Small intestine (tissue), 7 donors: ENCODE results near the gene TYMP. TPM values are rescaled to one million over a fixed set of nuclear protein-coding genes. Genes with fewer than 3 reads are reported as not detected.
"Not testable (repeated sequence)": the region's sequence is repeated elsewhere in the genome, so short reads cannot be mapped to it uniquely, and the experiment has no call there.

Source experiments
- DNase-seq, 2 donors: peaks; one replicate each; pipeline versions ENCODE4 v3.0.0 to v3.0.0-alpha.2; 2013
- FAIRE-seq: peaks from 2 replicates; lab custom pipeline; 2012; peaks lifted over from hg19 to GRCh38; lab: Jason Lieb, UNC
- H3K27ac ChIP-seq, 3 donors: one replicate each; pipeline ENCODE4 v1.5.1; 2013; ENCODE audit warnings: low read length in 2 of 3, mild to moderate bottlenecking in 2 of 3, control low read depth in 1 of 3, inconsistent platforms in 1 of 3, low read depth in 1 of 3, moderate library complexity in 1 of 3
- H3K27me3 ChIP-seq, 3 donors: one replicate each; pipeline ENCODE4 v1.6.1; 2013; ENCODE audit warnings: low read length in 3 of 3, inconsistent platforms in 1 of 3; ENCODE audit not compliant: control insufficient read depth in 3 of 3, insufficient read depth in 3 of 3
- H3K36me3 ChIP-seq, 3 donors: one replicate each; pipeline ENCODE4 v1.6.1; 2013; ENCODE audit warnings: low read length in 3 of 3, inconsistent platforms in 1 of 3, low read depth in 1 of 3, mild to moderate bottlenecking in 1 of 3, moderate library complexity in 1 of 3; ENCODE audit not compliant: control insufficient read depth in 3 of 3, insufficient read depth in 2 of 3
- H3K4me1 ChIP-seq, 3 donors: one replicate each; pipeline ENCODE4 v1.6.1; 2013; ENCODE audit warnings: low read length in 2 of 3, inconsistent platforms in 1 of 3, low read depth in 1 of 3, mild to moderate bottlenecking in 1 of 3, moderate library complexity in 1 of 3; ENCODE audit not compliant: control insufficient read depth in 3 of 3, insufficient read depth in 2 of 3
- H3K4me3 ChIP-seq, 3 donors: one replicate each; pipeline ENCODE4 v1.5.1; 2013; ENCODE audit warnings: low read length in 3 of 3, control low read depth in 1 of 3, inconsistent platforms in 1 of 3, low read depth in 1 of 3, mild to moderate bottlenecking in 1 of 3, moderate library complexity in 1 of 3
- H3K9me3 ChIP-seq, 2 donors: one replicate each; pipeline ENCODE4 v1.6.1; 2013; ENCODE audit warnings: low read depth in 1 of 2, low read length in 1 of 2; ENCODE audit not compliant: control insufficient read depth in 2 of 2, insufficient read depth in 1 of 2
- WGBS, 3 donors: extraction: QIAGEN DNeasy Blood & Tissue Kit; methylation state at CpG; one replicate each; pipeline ENCODE4 v1.1.7; 2013; 5-methylcytosine and 5-hydroxymethylcytosine counted together
- polyA plus RNA-seq, 4 donors: library from polyadenylated mRNA; stranded (reverse) in 3 of 4; unstranded in 1 of 4; fragments of 200-250 nt in 3 of 4; fragments of 120-200 nt in 1 of 4; gene quantifications; one replicate each; pipeline versions ENCODE4 v1.2.1 to v1.2.3, GENCODE V29; 2013
- donor health status: healthy with polysubstance abuse.
- donor health status: control.
- donor health status: control.
- donor health status: Bipolar disorder and iron deficiency.
- donor health status: healthy.

Gene TYMP
- polyA plus RNA-seq, 4 donors = 10.7 to 172 (median 90.0) TPM

- Histone ChIP-seq H3K27me3 (peaks cover 0 to 62% (median 0%) of the 10 kb centered on the region in 3 donors), H3K4me3 (no peak overlapping the region), H3K27ac (no peak overlapping the region), H3K4me1 (peaks cover 0 to 14% (median 0%) of the 10 kb centered on the region in 3 donors), H3K9me3 (no peaks in the 10 kb centered on the region), H3K36me3 (no peaks in the 10 kb centered on the region)
- WGBS, 3 donors = 65 to 79% (median 75%) methylated on average over 33 to 78 of the region's 78 CpGs
- FAIRE-seq (no peak), DNase-seq (no peak)
Observed at GRCh38 chr22:50546326-50547262, 16.8 kb upstream of the TYMP start.

GRCh38 chr22:50545522-50546325, 15.9 kb upstream of the TYMP start, which contains the start of gene KLHDC7B:
Gene KLHDC7B, plus strand, starts transcription at chr22:50545899. Its CDS starts 345 bp downstream, at chr22:50546244.
- 66 to 75% (median 67%) methylated on average over 10 of the region's 10 CpGs for WGBS, 3 donors
- H3K27me3 ChIP-seq = peaks cover 0 to 61% (median 0%) of the 10 kb centered on the region in 3 donors
- H3K9me3 ChIP-seq = no peaks in the 10 kb centered on the region
- FAIRE-seq = no peak
- H3K36me3 ChIP-seq = no peaks in the 10 kb centered on the region
- H3K4me3 ChIP-seq = no peak within 1 kb of the TSS
- peak within 1 kb of the TSS in 2 of 3 donors; percentile 38 to 80 for H3K27ac ChIP-seq
- no peak for DNase-seq
- H3K4me1 ChIP-seq = peaks cover 0 to 14% (median 0%) of the 10 kb centered on the region in 3 donors

- 12 to 52% (median 32%) methylated on average over 5 of the region's 5 CpGs for WGBS, 3 donors
- Histone ChIP-seq H3K9me3 (no peaks in the 10 kb centered on the region), H3K27me3 (peaks cover 0 to 57% (median 0%) of the 10 kb centered on the region in 3 donors), H3K4me3 (no peak overlapping the region), H3K27ac (peak overlapping the region in 2 of 3 donors; percentile 38 to 80), H3K4me1 (peaks cover 0 to 14% (median 0%) of the 10 kb centered on the region in 3 donors), H3K36me3 (no peaks in the 10 kb centered on the region)
- DNase-seq (no peak), FAIRE-seq (no peak)
Observed at GRCh38 chr22:50544746-50545253, 15.0 kb upstream of the TYMP start.

GRCh38 chr22:50544078-50544745, 14.4 kb upstream of the TYMP start:
- peaks cover 0 to 16% (median under 1%) of the 10 kb centered on the region in 3 donors for H3K4me1 ChIP-seq
- peak; percentile 76 to 88 for DNase-seq
- 1 to 4% (median 2%) methylated on average over 51 to 52 of the region's 52 CpGs for WGBS, 3 donors
- no peaks in the 10 kb centered on the region for H3K36me3 ChIP-seq
- H3K4me3 ChIP-seq = peak overlapping the region in 2 of 3 donors; percentile 9 to 19
- no peaks in the 10 kb centered on the region for H3K9me3 ChIP-seq
- peaks cover 0 to 51% (median 0%) of the 10 kb centered on the region in 3 donors for H3K27me3 ChIP-seq
- H3K27ac ChIP-seq = peak overlapping the region in 2 of 3 donors; percentile 38 to 80
- FAIRE-seq = no peak

DNA sequence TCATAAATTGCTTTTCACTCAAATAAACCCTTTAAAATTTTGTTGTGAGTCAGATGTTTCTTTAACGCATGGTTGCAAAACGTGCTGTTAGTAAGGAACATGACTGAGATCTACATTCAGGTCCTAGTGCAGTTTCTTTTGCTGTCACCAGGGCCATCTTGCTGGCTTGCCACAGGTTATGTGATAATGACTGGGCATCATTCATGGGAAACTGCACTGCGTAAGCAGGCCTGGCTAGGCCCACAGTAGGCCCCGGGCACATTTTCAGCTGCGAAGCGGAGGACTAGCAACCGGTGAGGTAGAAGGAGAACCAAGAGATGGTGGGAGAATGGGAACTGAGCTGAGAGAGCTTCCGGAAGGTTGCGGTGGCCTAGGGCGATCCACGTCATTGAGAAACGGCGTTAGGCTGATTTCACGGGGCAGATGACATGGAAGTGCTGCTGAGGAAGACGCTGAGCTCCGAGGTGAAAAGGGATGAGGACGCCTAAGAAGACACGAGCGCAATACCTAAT, 12.7 kb upstream of the TYMP start:
- WGBS, 3 donors = 87 to 96% (median 89%) methylated on average over 19 of the region's 19 CpGs
- Histone ChIP-seq H3K4me3 (no peak overlapping the region), H3K9me3 (no peaks in the 10 kb centered on the region), H3K36me3 (no peaks in the 10 kb centered on the region), H3K4me1 (peaks cover 0 to 18% (median 5%) of the 10 kb centered on the region in 3 donors), H3K27ac (peak overlapping the region in 1 of 3 donors; percentile 64), H3K27me3 (peaks cover 0 to 36% (median 0%) of the 10 kb centered on the region in 3 donors)
- DNase-seq (no peak), FAIRE-seq (no peak)

DNA sequence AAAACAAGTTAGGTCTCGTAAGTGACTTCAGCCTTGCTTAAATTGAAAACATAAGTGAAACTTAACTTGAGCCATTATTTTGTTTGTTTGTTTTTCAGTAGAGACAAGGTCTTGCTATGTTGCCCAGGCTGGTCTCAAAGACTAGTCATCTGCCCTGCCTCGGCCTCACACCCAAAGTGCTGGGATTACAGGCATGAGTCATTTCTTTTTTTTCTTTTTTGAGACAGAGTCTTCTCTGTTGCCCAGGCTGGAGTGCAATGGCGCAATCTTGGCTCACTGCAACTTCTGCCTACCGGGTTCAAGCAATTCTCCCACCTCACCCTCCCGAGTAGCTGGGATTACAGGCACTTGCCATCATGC, 11.8 kb upstream of the TYMP start:
- H3K27ac ChIP-seq = peak overlapping the region in 2 of 3 donors; percentile 16 to 88
- FAIRE-seq, H3K9me3 ChIP-seq, H3K4me3 ChIP-seq, H3K36me3 ChIP-seq: not testable (repeated sequence)
- 41 to 54% (median 48%) methylated on average over 5 of the region's 5 CpGs for WGBS, 3 donors
- DNase-seq = peak in 1 of 2 donors; percentile 62
- H3K4me1 ChIP-seq = peaks cover 0 to 18% (median 5%) of the 10 kb centered on the region in 3 donors
- H3K27me3 ChIP-seq = peaks cover 0 to 30% (median 0%) of the 10 kb centered on the region in 3 donors

DNA sequence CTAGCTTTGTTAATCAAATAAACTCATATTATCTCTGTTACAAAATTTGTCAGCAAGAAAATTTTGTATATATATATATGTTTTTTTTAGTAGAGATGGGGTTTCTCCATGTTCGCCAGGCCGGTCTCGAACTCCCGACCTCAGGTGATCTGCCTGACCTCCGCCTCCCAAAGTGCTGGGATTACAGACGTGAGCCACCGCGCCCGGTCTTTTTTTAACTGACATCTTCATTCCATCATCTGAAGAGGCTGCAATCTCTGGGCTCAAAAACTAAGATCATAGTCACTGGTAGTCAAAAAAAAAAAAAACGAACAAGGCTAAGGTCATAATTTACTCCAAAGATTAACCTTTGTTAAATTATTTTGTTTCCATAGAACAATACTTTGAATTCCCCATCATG, 10.6 kb upstream of the TYMP start:
- Histone ChIP-seq H3K27me3 (peaks cover 0 to 17% (median 0%) of the 10 kb centered on the region in 3 donors), H3K27ac (peak overlapping the region in 2 of 3 donors; percentile 71 to 86), H3K36me3 (no peaks in the 10 kb centered on the region), H3K4me1 (peaks cover 0 to 18% (median 5%) of the 10 kb centered on the region in 3 donors), H3K9me3 (no peaks in the 10 kb centered on the region), H3K4me3 (no peak overlapping the region)
- 69 to 84% (median 77%) methylated on average over 10 of the region's 10 CpGs for WGBS, 3 donors
- DNase-seq (no peak), FAIRE-seq (no peak)
